ENCODE data around the gene VWA5B2. TPM values are rescaled to one million over a fixed set of nuclear protein-coding genes. Genes with fewer than 3 reads are reported as not detected.
A peak's percentile ranks its signal among the peaks of the same experiment; 100 is the strongest.

The VWA5B2 gene
- total and polyA plus RNA-seq, 9 of the 15 experiments (the other 6 are each of a cell fraction or from before 2014, with no cell fraction given) = 0.04 TPM; not detected in 8

DNA sequence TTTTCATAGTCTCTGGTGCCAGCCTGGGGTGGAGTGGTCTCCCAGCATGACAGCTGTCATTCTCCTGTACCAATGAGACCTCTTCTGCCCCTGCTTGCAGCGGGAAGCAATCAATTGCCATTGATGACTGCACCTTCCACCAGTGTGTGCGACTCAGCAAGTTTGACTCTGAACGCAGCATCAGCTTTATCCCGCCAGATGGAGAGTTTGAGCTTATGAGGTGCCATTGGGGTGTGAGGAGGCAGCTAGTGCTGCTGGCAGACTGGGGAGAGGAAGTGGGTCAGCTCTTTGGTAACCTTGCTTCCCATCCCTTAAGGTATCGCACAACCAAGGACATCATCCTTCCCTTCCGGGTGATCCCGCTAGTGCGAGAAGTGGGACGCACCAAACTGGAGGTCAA, 47.8 kb upstream of the VWA5B2 start:
- H3K4me2 ChIP-seq (ENCODE audit: insufficient read depth, low read length) = no peak overlapping the region
- H3K79me2 ChIP-seq (ENCODE audit: control insufficient read depth, insufficient read depth, low read length) = peaks cover 32% of the 10 kb centered on the region
- no peaks in the 10 kb centered on the region for H3K27me3 ChIP-seq (ENCODE audit: control insufficient read depth in 2 of 2, insufficient read depth in 2 of 2, low read length in 2 of 2)
- H3K9me3 ChIP-seq (replicated peaks; ENCODE audit: control insufficient read depth, insufficient read depth, low read depth, low read length) = no peaks in the 10 kb centered on the region
- H3K9ac ChIP-seq (ENCODE audit: insufficient read depth in 1 of 2, low read depth in 2 of 2, low read length in 2 of 2) = no peak overlapping the region
- BruUV-seq (replicated peaks) = no TSS peak
- H4K20me1 ChIP-seq (replicated peaks; ENCODE audit: control insufficient read depth, insufficient read depth, low read length) = peaks cover 19% of the 10 kb centered on the region
- in situ Hi-C loops (cut with MboI) = no loop called here
- ATAC-seq = no peak
- no peaks in the 10 kb centered on the region for H3K9me1 ChIP-seq (ENCODE audit: control insufficient read depth, insufficient read depth, low read length)
- no peak for FAIRE-seq
- no peak overlapping the region for H3K4me3 ChIP-seq
- intact Hi-C loops (cut with micrococcal nuclease) = no loop called here
- 96% methylated on average over 9 of the region's 9 CpGs for WGBS (ENCODE audit: insufficient coverage, low coverage, missing lambda C conversion rate)
- peaks cover 27 to 51% of the 10 kb centered on the region in 2 experiments for H3K4me1 ChIP-seq (replicated peaks in 1 of 2; ENCODE audit: control insufficient read depth in 2 of 2, insufficient read depth in 2 of 2, low read length in 2 of 2)
- H3K27ac ChIP-seq (ENCODE audit: extremely low read depth, low read depth, low read length) = no peak overlapping the region; the same call in 2 of the 3 replicates
- CTCF ChIA-PET (ENCODE audit: low intra/inter-chr PET ratio) = no interaction called here
- H3K36me3 ChIP-seq (ENCODE audit: control insufficient read depth, insufficient read depth, low read length) = peaks cover 87% of the 10 kb centered on the region
- no peak overlapping the region for H2AFZ ChIP-seq (ENCODE audit: low read depth, low read length)
- DNase-seq (ENCODE audit: extremely low read depth in 1 of 4, low spot score in 3 of 4) = no peak
- TF ChIP-seq ZNF766 (CRISPR knock-in tag; conservative IDR thresholded peaks at IDR 0.05) (no peak), ZNF175 (CRISPR knock-in tag; IDR thresholded peaks at IDR 0.05; ENCODE audit: low read depth) (no peak), HNRNPUL1 (IDR thresholded peaks at IDR 0.05; ENCODE audit: low read length) (no peak), ZBED1 (IDR thresholded peaks at IDR 0.05) (peak; percentile 20; the same call in 1 of the 2 replicates), CCNT2 (IDR thresholded peaks at IDR 0.05; ENCODE audit: borderline replicate concordance, extremely low read depth, insufficient read length, low read depth, low read length) (no peak)
- TF ChIP-seq, protein P1, sequence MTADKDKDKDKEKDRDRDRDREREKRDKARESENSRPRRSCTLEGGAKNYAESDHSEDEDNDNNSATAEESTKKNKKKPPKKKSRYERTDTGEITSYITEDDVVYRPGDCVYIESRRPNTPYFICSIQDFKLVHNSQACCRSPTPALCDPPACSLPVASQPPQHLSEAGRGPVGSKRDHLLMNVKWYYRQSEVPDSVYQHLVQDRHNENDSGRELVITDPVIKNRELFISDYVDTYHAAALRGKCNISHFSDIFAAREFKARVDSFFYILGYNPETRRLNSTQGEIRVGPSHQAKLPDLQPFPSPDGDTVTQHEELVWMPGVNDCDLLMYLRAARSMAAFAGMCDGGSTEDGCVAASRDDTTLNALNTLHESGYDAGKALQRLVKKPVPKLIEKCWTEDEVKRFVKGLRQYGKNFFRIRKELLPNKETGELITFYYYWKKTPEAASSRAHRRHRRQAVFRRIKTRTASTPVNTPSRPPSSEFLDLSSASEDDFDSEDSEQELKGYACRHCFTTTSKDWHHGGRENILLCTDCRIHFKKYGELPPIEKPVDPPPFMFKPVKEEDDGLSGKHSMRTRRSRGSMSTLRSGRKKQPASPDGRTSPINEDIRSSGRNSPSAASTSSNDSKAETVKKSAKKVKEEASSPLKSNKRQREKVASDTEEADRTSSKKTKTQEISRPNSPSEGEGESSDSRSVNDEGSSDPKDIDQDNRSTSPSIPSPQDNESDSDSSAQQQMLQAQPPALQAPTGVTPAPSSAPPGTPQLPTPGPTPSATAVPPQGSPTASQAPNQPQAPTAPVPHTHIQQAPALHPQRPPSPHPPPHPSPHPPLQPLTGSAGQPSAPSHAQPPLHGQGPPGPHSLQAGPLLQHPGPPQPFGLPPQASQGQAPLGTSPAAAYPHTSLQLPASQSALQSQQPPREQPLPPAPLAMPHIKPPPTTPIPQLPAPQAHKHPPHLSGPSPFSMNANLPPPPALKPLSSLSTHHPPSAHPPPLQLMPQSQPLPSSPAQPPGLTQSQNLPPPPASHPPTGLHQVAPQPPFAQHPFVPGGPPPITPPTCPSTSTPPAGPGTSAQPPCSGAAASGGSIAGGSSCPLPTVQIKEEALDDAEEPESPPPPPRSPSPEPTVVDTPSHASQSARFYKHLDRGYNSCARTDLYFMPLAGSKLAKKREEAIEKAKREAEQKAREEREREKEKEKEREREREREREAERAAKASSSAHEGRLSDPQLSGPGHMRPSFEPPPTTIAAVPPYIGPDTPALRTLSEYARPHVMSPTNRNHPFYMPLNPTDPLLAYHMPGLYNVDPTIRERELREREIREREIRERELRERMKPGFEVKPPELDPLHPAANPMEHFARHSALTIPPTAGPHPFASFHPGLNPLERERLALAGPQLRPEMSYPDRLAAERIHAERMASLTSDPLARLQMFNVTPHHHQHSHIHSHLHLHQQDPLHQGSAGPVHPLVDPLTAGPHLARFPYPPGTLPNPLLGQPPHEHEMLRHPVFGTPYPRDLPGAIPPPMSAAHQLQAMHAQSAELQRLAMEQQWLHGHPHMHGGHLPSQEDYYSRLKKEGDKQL (CRISPR knock-in tag; IDR thresholded peaks at IDR 0.05; ENCODE audit: borderline replicate concordance) = no peak
- TF ChIP-seq, protein P2, sequence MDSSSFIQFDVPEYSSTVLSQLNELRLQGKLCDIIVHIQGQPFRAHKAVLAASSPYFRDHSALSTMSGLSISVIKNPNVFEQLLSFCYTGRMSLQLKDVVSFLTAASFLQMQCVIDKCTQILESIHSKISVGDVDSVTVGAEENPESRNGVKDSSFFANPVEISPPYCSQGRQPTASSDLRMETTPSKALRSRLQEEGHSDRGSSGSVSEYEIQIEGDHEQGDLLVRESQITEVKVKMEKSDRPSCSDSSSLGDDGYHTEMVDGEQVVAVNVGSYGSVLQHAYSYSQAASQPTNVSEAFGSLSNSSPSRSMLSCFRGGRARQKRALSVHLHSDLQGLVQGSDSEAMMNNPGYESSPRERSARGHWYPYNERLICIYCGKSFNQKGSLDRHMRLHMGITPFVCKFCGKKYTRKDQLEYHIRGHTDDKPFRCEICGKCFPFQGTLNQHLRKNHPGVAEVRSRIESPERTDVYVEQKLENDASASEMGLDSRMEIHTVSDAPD (CRISPR knock-in tag; IDR thresholded peaks at IDR 0.05) = no peak
- TF ChIP-seq, protein P3, sequence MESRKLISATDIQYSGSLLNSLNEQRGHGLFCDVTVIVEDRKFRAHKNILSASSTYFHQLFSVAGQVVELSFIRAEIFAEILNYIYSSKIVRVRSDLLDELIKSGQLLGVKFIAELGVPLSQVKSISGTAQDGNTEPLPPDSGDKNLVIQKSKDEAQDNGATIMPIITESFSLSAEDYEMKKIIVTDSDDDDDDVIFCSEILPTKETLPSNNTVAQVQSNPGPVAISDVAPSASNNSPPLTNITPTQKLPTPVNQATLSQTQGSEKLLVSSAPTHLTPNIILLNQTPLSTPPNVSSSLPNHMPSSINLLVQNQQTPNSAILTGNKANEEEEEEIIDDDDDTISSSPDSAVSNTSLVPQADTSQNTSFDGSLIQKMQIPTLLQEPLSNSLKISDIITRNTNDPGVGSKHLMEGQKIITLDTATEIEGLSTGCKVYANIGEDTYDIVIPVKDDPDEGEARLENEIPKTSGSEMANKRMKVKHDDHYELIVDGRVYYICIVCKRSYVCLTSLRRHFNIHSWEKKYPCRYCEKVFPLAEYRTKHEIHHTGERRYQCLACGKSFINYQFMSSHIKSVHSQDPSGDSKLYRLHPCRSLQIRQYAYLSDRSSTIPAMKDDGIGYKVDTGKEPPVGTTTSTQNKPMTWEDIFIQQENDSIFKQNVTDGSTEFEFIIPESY (CRISPR knock-in tag; IDR thresholded peaks at IDR 0.05) = peak; percentile 70; the same call in 1 of the 2 replicates
- POLR2A ChIA-PET = interaction anchor here (0.5 to 1.5 kb wide), 9 partner anchors 9 to 145 kb away, joined by 3 to 8 read pairs (median 4); no protein-coding TSS in a partner anchor

Measured in K562 (cell line).